Psoas muscle (tissue), 8 donors: ENCODE measurements around the gene MON1B. TPM values are rescaled to one million over a fixed set of nuclear protein-coding genes. Genes with fewer than 3 reads are reported as not detected.
A peak's percentile ranks its signal among the peaks of the same experiment; 100 is the strongest.

Experiments used
- ATAC-seq, 4 donors: fragments of 200-7000 bp; cut with Tn5 transposase; one replicate each; pipeline ENCODE4 v1.9.1; 2020; ENCODE audit warnings: moderate library complexity in 3 of 4, mild to moderate bottlenecking in 2 of 4
- DNase-seq, 2 donors: peaks; one replicate each; pipeline ENCODE4 v3.0.0-alpha.2; 2020
- H3K27ac ChIP-seq: fragments of 200-600 bp; one replicate; pipeline ENCODE4 v1.8.0; 2022
- H3K27me3 ChIP-seq, 3 donors: fragments of 200-600 bp in 1 of 3; one replicate each; pipeline versions ENCODE4 v1.6.1 to v1.8.0; 2013 to 2022; ENCODE audit warnings: low read length in 2 of 3, mild to moderate bottlenecking in 2 of 3, moderate library complexity in 1 of 3; ENCODE audit not compliant: insufficient read depth in 3 of 3
- H3K36me3 ChIP-seq, 2 donors: fragments of 200-600 bp in 1 of 2; one replicate each; pipeline versions ENCODE4 v1.6.1 to v1.8.0; 2013 to 2022; ENCODE audit warnings: low read depth in 1 of 2, mild to moderate bottlenecking in 1 of 2, moderate library complexity in 1 of 2; ENCODE audit not compliant: insufficient read depth in 1 of 2
- H3K4me1 ChIP-seq: fragments of 200-600 bp; one replicate; pipeline ENCODE4 v1.8.0; 2022
- H3K4me3 ChIP-seq: fragments of 200-600 bp; one replicate; pipeline ENCODE4 v1.8.0; 2022; ENCODE audit warnings: mild to moderate bottlenecking
- H3K9me3 ChIP-seq: fragments of 200-600 bp; one replicate; pipeline ENCODE4 v1.8.0; 2022
- whole genome bisulfite sequencing, 3 donors: extraction: QIAGEN DNeasy Blood & Tissue Kit; methylation state at CpG; one replicate each; pipeline versions ENCODE4 v1.1.6 to v1.1.7; 2013; 5-methylcytosine and 5-hydroxymethylcytosine counted together
- intact Hi-C, 2 donors: fragments of 100-400 bp; cut with DNase I; formaldehyde crosslinking; loops; one replicate each; pipeline versions ENCODE4 v1.11.0 to v1.14.2; 2022
- polyA plus RNA-seq, 3 donors: library from polyadenylated mRNA; stranded (reverse); fragments of 200-250 nt; gene quantifications; one replicate each; pipeline ENCODE4 v1.2.3, GENCODE V29; 2013
- total RNA-seq, 4 donors: library from RNA; stranded (reverse); fragmentation: NEBNext Ultra II Directional in 2 of 4; extraction: Animal tissue kit (Norgen Biotek cat#: 25700) in 2 of 4; gene quantifications; one replicate each; pipeline versions ENCODE4 v1.2.1 to v1.2.4, GENCODE V29; 2021 to 2023
- TF ChIP-seq, protein P1 (sequence below): fragments of 200-600 bp; IDR thresholded peaks from one replicate; pipeline ENCODE4 v1.8.0; 2022; ENCODE audit warnings: antibody characterized with exemption
- donor health status: healthy with polysubstance abuse.
- donor health status: DM: no; HTN: no; CAD: no; lungs with moderate emphysema.
- donor health status: Bipolar disorder and iron deficiency.
- donor health status: healthy.
- donor health status: DM: yes; HTN: yes; CAD: no.
- donor health status: DM: no; HTN: no; CAD: no.
- donor health status: DM: no; HTN: no; CAD: no.
- donor health status: DM: yes; HTN: yes; CAD: no.

Gene MON1B
- total and polyA plus RNA-seq, 7 donors = 5.3 to 22.2 (median 13.8) TPM

DNA sequence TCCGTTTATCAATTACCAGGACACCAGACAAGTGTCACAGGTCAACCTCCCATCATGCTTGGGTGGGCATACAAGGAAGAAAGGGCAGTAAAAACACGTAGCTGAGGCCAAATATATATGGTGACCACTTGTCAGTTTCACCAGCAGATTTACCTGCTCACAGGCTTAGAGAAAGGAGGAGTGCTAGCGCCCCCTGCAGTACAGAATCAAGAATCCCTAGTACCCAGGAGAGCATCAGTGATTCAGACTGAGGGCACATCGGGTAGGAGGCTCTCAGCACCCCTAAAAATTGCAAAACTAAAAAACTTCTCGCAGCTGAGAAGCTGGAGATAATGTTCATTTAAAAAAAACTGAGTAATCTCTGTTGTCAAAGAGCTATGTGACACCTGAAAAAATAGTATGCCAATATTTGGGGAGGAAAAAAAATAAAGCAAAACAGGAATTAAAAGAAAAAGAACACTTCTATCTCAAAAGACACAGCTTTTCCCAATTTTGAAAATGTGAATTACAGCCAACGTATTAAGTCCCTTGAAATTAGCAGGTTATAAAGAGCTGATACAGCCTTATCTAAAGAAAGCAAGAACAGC lies 21.2 kb upstream of the MON1B start:
- intact Hi-C loops = loop anchor here (2.0 kb wide), 2 partner anchors 1379 to 1381 kb away; no protein-coding TSS in a partner anchor
- ATAC-seq = no peak
- TF ChIP-seq, protein P1, sequence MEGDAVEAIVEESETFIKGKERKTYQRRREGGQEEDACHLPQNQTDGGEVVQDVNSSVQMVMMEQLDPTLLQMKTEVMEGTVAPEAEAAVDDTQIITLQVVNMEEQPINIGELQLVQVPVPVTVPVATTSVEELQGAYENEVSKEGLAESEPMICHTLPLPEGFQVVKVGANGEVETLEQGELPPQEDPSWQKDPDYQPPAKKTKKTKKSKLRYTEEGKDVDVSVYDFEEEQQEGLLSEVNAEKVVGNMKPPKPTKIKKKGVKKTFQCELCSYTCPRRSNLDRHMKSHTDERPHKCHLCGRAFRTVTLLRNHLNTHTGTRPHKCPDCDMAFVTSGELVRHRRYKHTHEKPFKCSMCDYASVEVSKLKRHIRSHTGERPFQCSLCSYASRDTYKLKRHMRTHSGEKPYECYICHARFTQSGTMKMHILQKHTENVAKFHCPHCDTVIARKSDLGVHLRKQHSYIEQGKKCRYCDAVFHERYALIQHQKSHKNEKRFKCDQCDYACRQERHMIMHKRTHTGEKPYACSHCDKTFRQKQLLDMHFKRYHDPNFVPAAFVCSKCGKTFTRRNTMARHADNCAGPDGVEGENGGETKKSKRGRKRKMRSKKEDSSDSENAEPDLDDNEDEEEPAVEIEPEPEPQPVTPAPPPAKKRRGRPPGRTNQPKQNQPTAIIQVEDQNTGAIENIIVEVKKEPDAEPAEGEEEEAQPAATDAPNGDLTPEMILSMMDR = peak; percentile 49
- H3K27ac ChIP-seq = no peak overlapping the region
- no peaks in the 10 kb centered on the region for H3K9me3 ChIP-seq
- no peaks in the 10 kb centered on the region for H3K36me3 ChIP-seq
- WGBS, 3 donors = 12 to 19% (median 16%) methylated on average over 6 of the region's 6 CpGs
- H3K27me3 ChIP-seq = peaks cover 0 to 5% (median 3%) of the 10 kb centered on the region in 3 donors
- no peak for DNase-seq
- no peaks in the 10 kb centered on the region for H3K4me1 ChIP-seq
- no peak overlapping the region for H3K4me3 ChIP-seq

DNA sequence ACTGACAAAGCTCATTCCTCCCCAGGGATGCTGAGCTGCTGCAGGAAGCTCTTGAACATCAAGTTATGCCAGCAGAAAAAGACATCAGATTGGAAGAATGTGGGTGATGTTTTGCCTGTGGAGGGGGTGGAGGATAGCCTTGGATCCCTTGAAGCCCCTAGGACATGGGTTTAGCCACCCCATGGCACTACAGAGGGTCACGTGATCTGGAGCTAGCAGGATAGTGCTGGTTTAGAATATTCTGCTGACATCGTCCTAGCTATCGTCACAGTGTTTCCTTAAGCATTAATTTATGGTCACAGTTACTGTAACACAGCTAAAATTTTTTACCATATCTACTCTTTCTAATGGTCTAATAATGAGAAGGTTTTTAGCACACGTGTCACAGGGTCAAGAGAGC lies 20.2 kb upstream of the MON1B start:
- TF ChIP-seq, protein P1 = no peak
- WGBS, 3 donors = 42 to 64% (median 48%) methylated on average over 4 of the region's 4 CpGs
- Histone ChIP-seq H3K36me3 (no peaks in the 10 kb centered on the region), H3K27ac (no peak overlapping the region), H3K4me1 (no peaks in the 10 kb centered on the region), H3K27me3 (peaks cover 0 to 5% (median 3%) of the 10 kb centered on the region in 3 donors), H3K4me3 (no peak overlapping the region), H3K9me3 (no peaks in the 10 kb centered on the region)
- DNase-seq (no peak), ATAC-seq (no peak)
- intact Hi-C loops = loop anchor here (2.0 kb wide), 2 partner anchors 1380 to 1382 kb away; no protein-coding TSS in a partner anchor

DNA sequence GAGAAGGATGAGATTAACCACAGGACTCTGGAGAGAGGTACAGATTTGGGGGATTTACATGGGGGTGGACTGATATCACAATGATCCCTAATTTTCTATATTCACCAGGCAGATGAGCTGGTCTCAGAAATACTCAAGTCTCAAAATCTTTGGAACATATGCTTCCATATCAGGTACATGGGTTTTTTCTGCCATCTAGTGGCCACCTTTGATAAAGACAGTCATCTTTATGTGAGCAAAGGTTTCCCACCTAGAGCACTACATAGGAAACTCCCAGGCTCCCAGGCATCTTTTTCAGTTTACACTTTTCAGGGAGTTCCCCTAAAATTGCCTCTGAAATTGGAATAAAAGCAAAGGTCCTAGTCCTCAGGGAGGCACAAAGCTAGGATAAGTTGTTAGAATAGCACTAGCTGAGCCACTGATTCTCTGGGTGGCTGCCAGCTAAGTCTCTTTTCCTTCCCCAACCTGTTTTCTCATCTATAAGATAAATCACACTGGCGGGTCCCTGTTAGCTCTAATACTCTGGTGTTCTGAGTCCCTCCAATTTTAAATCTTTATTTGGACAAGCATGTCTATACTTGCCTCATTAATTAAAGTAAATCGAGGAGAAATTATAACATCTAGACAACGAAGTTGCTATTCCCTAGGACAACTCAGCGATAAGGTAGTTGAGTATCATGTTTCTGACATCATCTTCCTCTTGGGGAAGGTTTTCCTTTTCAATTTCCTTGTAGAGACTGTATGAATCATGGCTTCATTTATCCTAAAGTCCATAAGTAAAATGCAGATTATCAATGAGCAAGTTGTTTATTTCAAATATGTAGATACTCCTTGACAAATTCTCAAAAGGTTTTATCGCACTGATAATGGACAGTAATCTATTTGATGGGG lies 19.0 kb upstream of the MON1B start:
- H3K27ac ChIP-seq = no peak overlapping the region
- no peaks in the 10 kb centered on the region for H3K36me3 ChIP-seq
- H3K27me3 ChIP-seq = peaks cover 0 to 5% (median 3%) of the 10 kb centered on the region in 3 donors
- ATAC-seq (peak; percentile 44 to 74 (median 66)), DNase-seq (no peak)
- no peak overlapping the region for H3K4me3 ChIP-seq
- TF ChIP-seq, protein P1 = peak; percentile 74
- H3K4me1 ChIP-seq = no peaks in the 10 kb centered on the region
- H3K9me3 ChIP-seq = no peaks in the 10 kb centered on the region
- intact Hi-C loops = loop anchor here (2.0 kb wide), 2 partner anchors 1381 to 1383 kb away; no protein-coding TSS in a partner anchor
- 58 to 60% (median 59%) methylated on average over 5 of the region's 5 CpGs for WGBS, 3 donors

DNA sequence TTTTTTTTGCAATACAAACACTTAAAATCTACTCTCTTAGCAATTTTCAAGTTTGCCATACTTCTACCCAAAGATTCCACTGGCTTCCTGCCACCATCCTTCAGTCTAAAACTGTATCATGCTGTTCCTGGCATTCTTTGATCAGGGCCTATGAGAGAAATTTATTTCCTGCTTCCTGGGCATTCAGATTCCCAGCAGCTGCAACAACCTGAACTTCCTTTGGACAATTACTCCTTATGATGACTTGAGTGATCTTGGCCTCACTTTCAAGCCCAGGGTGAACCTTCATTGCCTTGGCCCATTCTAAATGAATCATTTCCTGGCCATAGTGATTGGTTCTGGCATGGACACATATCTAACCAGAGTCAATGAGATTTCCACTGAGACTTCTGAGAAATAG lies 18.0 kb upstream of the MON1B start:
- Histone ChIP-seq H3K36me3 (no peaks in the 10 kb centered on the region), H3K9me3 (no peaks in the 10 kb centered on the region), H3K27ac (no peak overlapping the region), H3K4me3 (no peak overlapping the region), H3K27me3 (peaks cover 0 to 5% (median 3%) of the 10 kb centered on the region in 3 donors), H3K4me1 (no peaks in the 10 kb centered on the region)
- DNase-seq (no peak), ATAC-seq (no peak)
- TF ChIP-seq, protein P1 = no peak
- intact Hi-C loops = no loop called here
